Suppressor macrophage treated with lipopolysaccharide for 4 hours (primary cell): ENCODE measurements around the gene RBM45.
"Not testable (repeated sequence)": the region's sequence is repeated elsewhere in the genome, so short reads cannot be mapped to it uniquely, and the experiment has no call there.

Experiments used
- DNase-seq: peaks from one replicate; pipeline ENCODE4 v3.0.0-alpha.2; 2020

The RBM45 gene

GRCh38 chr2:178109813-178110212 is 2.4 kb upstream of the RBM45 start:
- DNase-seq = peak; percentile 70

- no peak for DNase-seq
Observed at GRCh38 chr2:178110681-178111080, 1.6 kb upstream of the RBM45 start.

GRCh38 chr2:178111743-178112142 is 494 bp upstream of the RBM45 start:
- no peak for DNase-seq

GRCh38 chr2:178114462-178114861 is 2.2 kb downstream of the RBM45 start:
- DNase-seq = no peak

GRCh38 chr2:178115271-178115670 is 3.0 kb downstream of the RBM45 start:
- DNase-seq = peak; percentile 12

- no peak for DNase-seq
Observed at GRCh38 chr2:178117725-178118124, 5.5 kb downstream of the RBM45 start.

GRCh38 chr2:178119179-178119922 is 7.1 kb downstream of the RBM45 start:
- no peak for DNase-seq

- DNase-seq = no peak
Observed at GRCh38 chr2:178123163-178123562, 10.9 kb downstream of the RBM45 start.

- no peak for DNase-seq
Observed at GRCh38 chr2:178125125-178125524, 12.9 kb downstream of the RBM45 start.

GRCh38 chr2:178125862-178126261 is 13.6 kb downstream of the RBM45 start:
- no peak for DNase-seq

- DNase-seq = no peak
Observed at GRCh38 chr2:178128836-178129630, 16.8 kb downstream of the RBM45 start.

GRCh38 chr2:178136321-178137025 is 24.2 kb downstream of the RBM45 start:
- DNase-seq = no peak

- DNase-seq = peak; percentile 22
Observed at GRCh38 chr2:178142274-178143065, 30.2 kb downstream of the RBM45 start.

- no peak for DNase-seq
Observed at GRCh38 chr2:178143481-178143880, 31.2 kb downstream of the RBM45 start.

- DNase-seq = no peak
Observed at GRCh38 chr2:178152033-178152432, 39.8 kb downstream of the RBM45 start.

GRCh38 chr2:178152542-178152941 is 40.3 kb downstream of the RBM45 start:
- DNase-seq = no peak

GRCh38 chr2:178152977-178153376 is 40.7 kb downstream of the RBM45 start:
- DNase-seq = no peak

GRCh38 chr2:178153878-178154277 is 41.6 kb downstream of the RBM45 start:
- not testable (repeated sequence) for DNase-seq

- DNase-seq = no peak
Observed at GRCh38 chr2:178155524-178155923, 43.3 kb downstream of the RBM45 start.

GRCh38 chr2:178157574-178157973 is 45.3 kb downstream of the RBM45 start:
- DNase-seq = no peak

GRCh38 chr2:178159966-178160365 is 47.7 kb downstream of the RBM45 start:
- peak; percentile 71 for DNase-seq

- DNase-seq = no peak
Observed at GRCh38 chr2:178160601-178161000, 48.4 kb downstream of the RBM45 start.

- peak; percentile 83 for DNase-seq
Observed at GRCh38 chr2:178163395-178163794, 51.2 kb downstream of the RBM45 start.
